Testis (tissue), 3 donors: Measurements from ENCODE around the gene KY. TPM values are rescaled to one million over a fixed set of nuclear protein-coding genes. Genes with fewer than 3 reads are reported as not detected.

Experiments used
- DNase-seq: peaks from one replicate; pipeline ENCODE4 v3.0.0-alpha.2; 2019
- H3K27ac ChIP-seq, 2 donors: fragments of 200-600 bp; sonication (generic); one replicate each; pipeline ENCODE4 v1.5.1; 2019
- H3K27me3 ChIP-seq: fragments of 200-600 bp; sonication (generic); one replicate; pipeline ENCODE4 v1.5.1; 2019
- H3K36me3 ChIP-seq: fragments of 200-600 bp; sonication (generic); one replicate; pipeline ENCODE4 v1.5.1; 2017; ENCODE audit warnings: low read depth; ENCODE audit errors: missing control alignments
- H3K4me1 ChIP-seq: fragments of 200-600 bp; sonication (generic); one replicate; pipeline ENCODE4 v1.5.1; 2019
- H3K4me3 ChIP-seq, 2 donors: fragments of 200-600 bp; sonication (generic); one replicate each; pipeline ENCODE4 v1.5.1; 2017 to 2019
- H3K9me3 ChIP-seq: fragments of 200-600 bp; sonication (generic); one replicate; pipeline ENCODE4 v1.5.1; 2017
- CTCF ChIP-seq, 3 experiments: fragments of 450-650 bp in 2 of 3; fragments of 200-600 bp in 1 of 3; sonication (generic) in 1 of 3; IDR thresholded peaks; one replicate each; pipeline ENCODE4 v1.5.1; 2016 to 2019; ENCODE audit warnings: antibody characterized with exemption in 3 of 3, mild to moderate bottlenecking in 2 of 3, moderate library complexity in 1 of 3
- POLR2A ChIP-seq: fragments of 450-650 bp; IDR thresholded peaks from one replicate; pipeline ENCODE4 v1.6.1; 2017; ENCODE audit warnings: antibody characterized with exemption, mild to moderate bottlenecking, moderate library complexity
- WGBS, 2 donors: methylation state at CpG; one replicate each; pipeline ENCODE4 v1.1.5; 2018; 5-methylcytosine and 5-hydroxymethylcytosine counted together
- intact Hi-C: fragments of 100-400 bp; cut with DNase I; formaldehyde crosslinking; loops from one replicate; pipeline ENCODE4 v1.15.1; 2023; ENCODE audit warnings: low total_unique reads
- polyA plus RNA-seq: library from polyadenylated mRNA; stranded (reverse); fragments of 350-450 nt; fragmentation: Illumina TruSeq; extraction: RNeasy Lipid Tissue Mini Kit (QIAGEN cat#74804); gene quantifications from one replicate; pipeline ENCODE4 v1.2.3, GENCODE V29; 2014; ENCODE audit warnings: low read depth, low replicate concordance; ENCODE audit not compliant: insufficient read depth
- total RNA-seq, 2 donors: library from RNA; depleted of rRNA; stranded (reverse); fragments of >200 nt; gene quantifications; one replicate each; pipeline ENCODE4 v1.2.3, GENCODE V29; 2016

KY gene
- total and polyA plus RNA-seq, 3 donors from 2014 or later: 0.37 to 2.4 (median 0.71) TPM

DNA sequence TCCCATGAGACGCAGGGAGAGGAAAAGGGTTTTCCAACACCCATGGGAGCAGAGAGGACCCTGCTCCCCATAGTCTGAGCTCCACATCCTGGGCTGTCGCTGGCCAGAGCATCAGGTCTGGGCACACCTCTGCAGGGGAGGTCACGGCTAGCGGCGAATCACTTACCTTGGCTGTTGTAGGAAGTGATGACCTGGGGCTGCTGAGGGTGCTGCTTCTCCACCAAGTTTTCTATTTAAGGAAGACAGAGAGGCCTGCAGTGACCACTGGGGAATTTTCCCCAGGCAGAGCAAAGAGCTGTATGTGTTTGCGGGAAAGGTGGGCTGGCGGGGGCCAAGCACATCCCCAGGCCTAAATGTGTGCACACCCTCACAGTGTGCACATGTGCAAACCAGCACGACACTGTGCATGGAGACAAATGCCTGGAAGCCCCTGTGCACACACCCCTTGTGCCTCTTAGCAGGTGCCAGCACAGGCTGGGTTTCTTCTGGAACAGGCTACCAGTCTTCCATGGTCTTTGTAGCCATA is 7.6 kb downstream of the KY start:
- no peak overlapping the region for H3K4me3 ChIP-seq
- H3K36me3 ChIP-seq: no peaks in the 10 kb centered on the region
- intact Hi-C loops: no loop called here
- 92 to 95% methylated on average over 5 to 8 of the region's 8 CpGs for WGBS, 2 donors
- TF ChIP-seq POLR2A (no peak), CTCF (IDR thresholded peaks at IDR 0.05) (no peak)
- H3K9me3 ChIP-seq: no peaks in the 10 kb centered on the region
- no peak for DNase-seq
- no peaks in the 10 kb centered on the region for H3K27me3 ChIP-seq
- no peaks in the 10 kb centered on the region for H3K4me1 ChIP-seq
- no peak overlapping the region for H3K27ac ChIP-seq

- no peak overlapping the region for H3K4me3 ChIP-seq
Observed at GRCh38 chr3:134642445-134643149, 8.2 kb downstream of the KY start.

DNA sequence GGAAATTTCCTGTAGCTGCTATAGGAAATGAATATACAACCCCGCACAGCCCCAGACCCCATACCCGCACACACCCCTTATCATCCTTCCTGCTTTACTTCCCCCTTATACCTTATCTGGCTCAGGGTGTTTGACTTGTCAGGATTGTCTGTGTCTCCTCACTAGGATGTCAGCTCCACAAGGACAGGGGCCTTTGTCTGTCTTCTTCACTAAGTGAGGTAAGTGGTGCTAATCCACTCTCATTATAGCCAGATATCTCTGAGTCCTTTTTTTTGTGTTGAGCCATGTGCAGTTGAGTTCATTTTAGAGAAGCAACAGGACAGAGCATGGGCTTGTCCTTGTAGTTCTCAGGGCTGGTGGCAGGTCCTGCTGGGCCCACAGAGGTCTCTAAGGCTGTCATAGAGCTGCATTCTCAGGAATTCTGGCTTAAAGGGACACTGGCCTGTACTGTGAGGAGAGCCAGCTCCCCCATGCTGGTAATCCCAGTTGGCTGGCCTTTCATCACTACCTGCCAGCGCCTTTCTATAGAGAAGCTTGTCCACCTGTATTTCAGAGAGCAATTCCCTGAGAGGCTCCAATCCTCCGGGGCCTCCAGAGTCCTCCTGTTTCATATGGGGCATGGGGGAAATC is 9.0 kb downstream of the KY start:
- H3K27me3 ChIP-seq: no peaks in the 10 kb centered on the region
- no peaks in the 10 kb centered on the region for H3K4me1 ChIP-seq
- H3K9me3 ChIP-seq: no peaks in the 10 kb centered on the region
- 87 to 94% methylated on average over 2 to 4 of the region's 4 CpGs for WGBS, 2 donors
- TF ChIP-seq CTCF (IDR thresholded peaks at IDR 0.05) (no peak), POLR2A (no peak)
- no peak for DNase-seq
- no peaks in the 10 kb centered on the region for H3K36me3 ChIP-seq
- no peak overlapping the region for H3K27ac ChIP-seq
- intact Hi-C loops: no loop called here
- H3K4me3 ChIP-seq: no peak overlapping the region

More at GRCh38 chr3:134642445-134643149, 8.2 kb downstream of the KY start:
- Histone ChIP-seq H3K36me3 (no peaks in the 10 kb centered on the region), H3K4me1 (no peaks in the 10 kb centered on the region), H3K9me3 (no peaks in the 10 kb centered on the region), H3K27me3 (no peaks in the 10 kb centered on the region), H3K27ac (no peak overlapping the region)
- 95 to 96% methylated on average over 5 of the region's 5 CpGs for WGBS, 2 donors
- TF ChIP-seq POLR2A: no peak
- no peak for TF ChIP-seq CTCF (IDR thresholded peaks at IDR 0.05)
- DNase-seq: no peak
- intact Hi-C loops: no loop called here

- WGBS, 2 donors: 77 to 83% methylated on average over 4 of the region's 4 CpGs
- H3K9me3 ChIP-seq: no peaks in the 10 kb centered on the region
- no peak overlapping the region for H3K27ac ChIP-seq
- H3K4me1 ChIP-seq: no peaks in the 10 kb centered on the region
- H3K27me3 ChIP-seq: no peaks in the 10 kb centered on the region
- no peak overlapping the region for H3K4me3 ChIP-seq
- H3K36me3 ChIP-seq: no peaks in the 10 kb centered on the region
- TF ChIP-seq POLR2A (no peak), CTCF (IDR thresholded peaks at IDR 0.05) (peak in 1 of 3 experiments; percentile 20)
- intact Hi-C loops: no loop called here
- peak; percentile 39 for DNase-seq
Observed at GRCh38 chr3:134640872-134641470, 9.9 kb downstream of the KY start.
